Activated CD8-positive, alpha-beta T cell treated with anti-CD3 and anti-CD28 coated beads for 36 hours (primary cell): ENCODE measurements around the gene PSMD1. TPM values are rescaled to one million over a fixed set of nuclear protein-coding genes. Genes with fewer than 3 reads are reported as not detected.

Experiments used
- ATAC-seq: fragments of 200-7000 bp; cut with Tn5 transposase; one replicate; pipeline ENCODE4 v1.10.0; 2021; ENCODE audit warnings: mild to moderate bottlenecking, moderate library complexity
- CTCF ChIA-PET: fragments of 350-600 bp; sonication (Branson Sonifier 250); formaldehyde crosslinking; loops from one replicate; lab custom pipeline; 2021; ENCODE audit warnings: antibody characterized with exemption; lab: Charles Lee
- POLR2A ChIA-PET: fragments of 350-600 bp; sonication (Branson Sonifier 250); formaldehyde crosslinking; loops from one replicate; lab custom pipeline; 2021; ENCODE audit warnings: antibody characterized with exemption; lab: Charles Lee
- DNase-seq: peaks from one replicate; pipeline ENCODE4 v3.0.0-alpha.2; 2020
- H3K27ac Mint-ChIP-seq: one replicate; pipeline ENCODE4 v1.8.0; 2021; ENCODE audit warnings: mild to moderate bottlenecking, mixed read lengths
- H3K27me3 Mint-ChIP-seq: one replicate; pipeline ENCODE4 v1.8.0; 2021; ENCODE audit warnings: mixed read lengths
- H3K36me3 Mint-ChIP-seq: one replicate; pipeline ENCODE4 v1.8.0; 2021; ENCODE audit warnings: low read depth, mixed read lengths
- H3K4me1 Mint-ChIP-seq: one replicate; pipeline ENCODE4 v1.8.0; 2021; ENCODE audit warnings: low read depth, mixed read lengths
- H3K4me3 Mint-ChIP-seq: one replicate; pipeline ENCODE4 v1.8.0; 2021; ENCODE audit warnings: mild to moderate bottlenecking, moderate library complexity, mixed read lengths
- H3K9me3 Mint-ChIP-seq: one replicate; pipeline ENCODE4 v1.8.0; 2021; ENCODE audit warnings: mixed read lengths
- intact Hi-C: fragments of 100-400 bp; cut with micrococcal nuclease; formaldehyde crosslinking; loops from one replicate; pipeline ENCODE4 v1.10.0; 2022
- total RNA-seq, 2 experiments: library from RNA; stranded (reverse); gene quantifications; one replicate each; pipeline ENCODE4 v1.2.3, GENCODE V29; 2021
- TF ChIP-seq, protein P1 (sequence below): fragments of 200-600 bp; IDR thresholded peaks from one replicate; pipeline ENCODE4 v1.8.0; 2022; ENCODE audit warnings: antibody characterized with exemption, mild to moderate bottlenecking

The PSMD1 gene
- total RNA-seq, 2 experiments from 2014 or later: 106 to 114 TPM

DNA sequence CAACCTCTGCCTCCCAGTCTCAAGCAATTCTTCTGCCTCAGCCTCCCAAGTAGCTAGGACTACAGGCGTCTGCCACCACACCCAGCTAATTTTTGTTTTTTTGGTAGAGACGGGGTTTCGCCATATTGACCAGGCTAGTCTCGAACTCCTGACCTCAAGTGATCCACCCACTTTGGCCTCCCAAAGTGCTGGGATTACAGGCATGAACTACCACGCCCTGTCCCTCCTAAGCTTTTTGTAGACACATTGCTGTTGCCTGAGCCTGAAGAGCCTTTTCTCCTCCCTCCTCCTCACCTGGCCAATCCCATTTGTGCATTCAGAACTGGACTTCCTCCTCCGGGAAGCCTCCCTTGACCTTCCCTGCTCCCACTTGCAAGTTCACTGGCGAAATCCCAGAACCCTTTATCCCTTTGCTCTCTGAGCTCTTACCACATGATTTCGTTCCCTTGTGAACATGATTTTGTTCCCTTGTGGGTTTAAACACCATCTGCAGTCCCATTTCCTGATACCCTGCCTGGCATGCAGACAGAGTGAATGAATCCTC lies 16.8 kb upstream of the PSMD1 start:
- H3K27ac Mint-ChIP-seq: no peak overlapping the region
- H3K27me3 Mint-ChIP-seq: peaks cover 51% of the 10 kb centered on the region

DNA sequence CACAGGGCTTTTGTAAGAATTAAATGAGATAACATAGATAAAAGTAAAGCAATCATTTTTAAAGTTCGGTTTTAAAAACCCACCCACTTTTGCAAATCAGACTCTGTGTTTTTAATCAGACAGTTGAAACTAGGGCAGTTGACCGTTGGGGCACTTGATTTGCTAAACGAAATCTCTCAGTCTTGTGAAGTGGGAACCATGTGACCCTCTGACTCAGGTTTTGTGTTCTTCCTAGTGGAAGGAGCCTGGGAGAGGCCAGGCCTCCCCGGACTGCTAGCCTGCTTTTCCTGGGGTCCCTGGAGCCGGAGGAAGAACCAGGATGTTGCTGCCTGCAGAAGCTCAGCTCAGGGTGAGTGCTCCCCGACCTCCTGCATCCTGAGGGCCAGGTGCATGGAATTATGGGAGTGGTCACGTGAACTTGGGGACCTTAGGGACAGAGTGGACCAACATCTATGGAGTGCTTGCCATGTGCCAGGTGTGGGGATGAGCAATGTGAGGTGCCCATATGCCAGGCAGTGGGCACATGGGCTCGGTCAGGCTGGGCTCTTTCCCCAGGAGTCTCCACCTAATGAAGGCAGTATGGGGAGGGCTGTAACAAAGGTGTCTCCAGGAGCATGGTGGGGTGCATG lies 15.5 kb upstream of the PSMD1 start:
- TF ChIP-seq, protein P1, sequence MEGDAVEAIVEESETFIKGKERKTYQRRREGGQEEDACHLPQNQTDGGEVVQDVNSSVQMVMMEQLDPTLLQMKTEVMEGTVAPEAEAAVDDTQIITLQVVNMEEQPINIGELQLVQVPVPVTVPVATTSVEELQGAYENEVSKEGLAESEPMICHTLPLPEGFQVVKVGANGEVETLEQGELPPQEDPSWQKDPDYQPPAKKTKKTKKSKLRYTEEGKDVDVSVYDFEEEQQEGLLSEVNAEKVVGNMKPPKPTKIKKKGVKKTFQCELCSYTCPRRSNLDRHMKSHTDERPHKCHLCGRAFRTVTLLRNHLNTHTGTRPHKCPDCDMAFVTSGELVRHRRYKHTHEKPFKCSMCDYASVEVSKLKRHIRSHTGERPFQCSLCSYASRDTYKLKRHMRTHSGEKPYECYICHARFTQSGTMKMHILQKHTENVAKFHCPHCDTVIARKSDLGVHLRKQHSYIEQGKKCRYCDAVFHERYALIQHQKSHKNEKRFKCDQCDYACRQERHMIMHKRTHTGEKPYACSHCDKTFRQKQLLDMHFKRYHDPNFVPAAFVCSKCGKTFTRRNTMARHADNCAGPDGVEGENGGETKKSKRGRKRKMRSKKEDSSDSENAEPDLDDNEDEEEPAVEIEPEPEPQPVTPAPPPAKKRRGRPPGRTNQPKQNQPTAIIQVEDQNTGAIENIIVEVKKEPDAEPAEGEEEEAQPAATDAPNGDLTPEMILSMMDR: no peak
- no peak overlapping the region for H3K4me3 Mint-ChIP-seq
- H3K9me3 Mint-ChIP-seq: no peaks in the 10 kb centered on the region
- CTCF ChIA-PET: interaction anchor here (0.8 to 3.1 kb wide), 2 partner anchors 12 to 193 kb away, joined by 3 to 13 read pairs; no protein-coding TSS in a partner anchor
- no peak overlapping the region for H3K27ac Mint-ChIP-seq
- no peak for DNase-seq
- intact Hi-C loops: no loop called here
- ATAC-seq: no peak
- peaks cover 44% of the 10 kb centered on the region for H3K27me3 Mint-ChIP-seq
- H3K36me3 Mint-ChIP-seq: no peaks in the 10 kb centered on the region
- H3K4me1 Mint-ChIP-seq: no peaks in the 10 kb centered on the region
- POLR2A ChIA-PET: no interaction called here

More for the DNA sequence above, 16.8 kb upstream of the PSMD1 start:
- DNase-seq (no peak), ATAC-seq (no peak)
- intact Hi-C loops: no loop called here
- ChIA-PET CTCF (interaction anchor here (0.9 to 3.1 kb wide), 3 partner anchors 13 to 18 kb away, joined by 3 to 13 read pairs (median 4); no protein-coding TSS in a partner anchor), POLR2A (interaction anchor here (0.7 to 0.9 kb wide), 2 partner anchors 86 to 188 kb away, joined by 3 read pairs; no protein-coding TSS in a partner anchor)
- no peak overlapping the region for H3K4me3 Mint-ChIP-seq
- TF ChIP-seq, protein P1: no peak
- no peaks in the 10 kb centered on the region for H3K36me3 Mint-ChIP-seq
- no peaks in the 10 kb centered on the region for H3K4me1 Mint-ChIP-seq
- H3K9me3 Mint-ChIP-seq: no peaks in the 10 kb centered on the region

DNA sequence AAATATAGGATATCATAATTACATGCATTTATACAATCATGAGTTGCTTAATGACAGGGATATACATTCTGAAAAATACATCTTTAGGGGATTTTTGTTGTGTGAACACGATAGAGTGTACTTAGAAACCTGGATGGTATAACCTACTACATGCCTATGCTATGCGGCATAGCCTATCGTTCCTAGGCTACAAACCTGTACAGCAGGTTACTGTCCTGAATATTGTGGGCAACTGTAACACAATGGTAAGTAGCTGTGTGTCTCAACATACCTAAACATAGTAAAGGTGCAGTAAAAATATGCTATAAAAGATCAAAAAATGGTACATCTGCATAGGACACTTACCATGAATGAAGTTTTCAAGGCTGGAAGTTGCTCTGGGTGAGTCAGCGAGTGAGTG lies 12.9 kb upstream of the PSMD1 start:
- TF ChIP-seq, protein P1: no peak
- CTCF ChIA-PET: interaction anchor here (1.0 to 1.2 kb wide), 2 partner anchors 9 to 16 kb away, joined by 3 to 6 read pairs; no protein-coding TSS in a partner anchor
- Mint-ChIP-seq H3K9me3 (no peaks in the 10 kb centered on the region), H3K36me3 (no peaks in the 10 kb centered on the region), H3K27ac (no peak overlapping the region), H3K4me3 (no peak overlapping the region), H3K4me1 (no peaks in the 10 kb centered on the region), H3K27me3 (peaks cover 29% of the 10 kb centered on the region)
- POLR2A ChIA-PET: no interaction called here
- ATAC-seq (no peak), DNase-seq (no peak)
- intact Hi-C loops: no loop called here

DNA sequence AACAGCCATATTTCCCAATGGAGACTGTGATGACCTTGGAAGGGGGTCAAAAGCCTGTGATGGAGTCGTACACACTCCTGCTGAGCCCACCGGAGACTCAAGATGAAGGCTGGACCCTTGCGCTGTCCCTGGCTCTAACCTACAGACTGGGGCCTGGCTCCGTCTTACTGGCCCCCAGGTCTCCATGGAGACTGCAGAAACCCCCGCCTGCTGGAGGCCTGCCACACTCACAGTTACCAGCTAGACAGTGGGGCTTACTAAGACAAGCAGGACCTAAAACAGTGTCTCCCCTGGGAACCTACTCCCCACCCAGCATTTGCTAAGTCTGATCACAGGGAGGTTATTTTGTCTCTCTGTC lies 9.8 kb upstream of the PSMD1 start:
- TF ChIP-seq, protein P1: no peak
- intact Hi-C loops: no loop called here
- H3K4me3 Mint-ChIP-seq: no peak overlapping the region

DNA sequence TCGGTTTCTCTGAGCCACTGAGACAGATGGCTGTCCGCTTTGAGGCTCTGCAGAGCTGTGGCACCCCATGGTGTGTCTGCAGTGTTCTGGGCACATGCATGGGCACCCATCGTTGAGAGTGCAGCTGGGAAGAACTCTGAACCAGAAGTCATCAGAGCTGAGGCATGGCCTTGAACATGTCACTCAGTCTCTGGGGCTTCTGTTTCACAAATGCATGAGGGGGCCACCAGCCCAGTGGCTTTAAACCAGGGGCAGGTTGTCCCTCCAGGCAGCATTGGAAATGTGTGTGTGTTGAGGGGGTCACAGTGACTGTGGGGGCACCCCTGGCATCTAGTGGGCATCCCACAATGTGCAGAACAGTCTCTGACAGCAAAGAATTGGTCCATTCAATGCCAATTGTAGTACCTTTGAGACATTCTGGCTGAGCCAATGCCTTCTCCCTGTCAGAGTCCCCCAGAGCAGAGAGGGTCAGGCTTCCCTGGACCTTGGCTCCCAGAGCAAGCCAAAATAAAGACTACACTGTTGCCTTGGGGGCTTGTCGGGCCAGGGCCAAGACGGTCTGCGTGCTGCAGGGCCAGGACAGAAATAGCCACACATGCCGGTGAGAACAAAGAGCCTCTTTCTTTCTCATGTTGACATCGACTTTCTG lies 9.3 kb upstream of the PSMD1 start:
- Mint-ChIP-seq H3K36me3 (no peaks in the 10 kb centered on the region), H3K4me3 (no peak overlapping the region), H3K27me3 (peaks cover 6% of the 10 kb centered on the region), H3K4me1 (peaks cover 3% of the 10 kb centered on the region), H3K27ac (no peak overlapping the region), H3K9me3 (no peaks in the 10 kb centered on the region)
- POLR2A ChIA-PET: no interaction called here
- ATAC-seq: no peak
- TF ChIP-seq, protein P1: no peak
- intact Hi-C loops: no loop called here
- no peak for DNase-seq
- CTCF ChIA-PET: interaction anchor here (0.8 to 3.2 kb wide), 2 partner anchors 60 to 358 kb away, joined by 3 to 11 read pairs; no protein-coding TSS in a partner anchor

More for the DNA sequence above, 9.8 kb upstream of the PSMD1 start:
- Mint-ChIP-seq H3K27me3 (peaks cover 9% of the 10 kb centered on the region), H3K36me3 (no peaks in the 10 kb centered on the region), H3K9me3 (no peaks in the 10 kb centered on the region), H3K27ac (no peak overlapping the region), H3K4me1 (no peaks in the 10 kb centered on the region)
- no peak for ATAC-seq
- POLR2A ChIA-PET: no interaction called here
- CTCF ChIA-PET: no interaction called here
- DNase-seq: no peak
